NK-92 (cell line): ENCODE measurements around the gene PNLIPRP2.

ENCODE experiments used
- DNase-seq: peaks from one replicate; lab custom pipeline; 2025; ENCODE audit not compliant: unreplicated experiment; lab: John Stamatoyannopoulos, UW

PNLIPRP2 gene

DNA sequence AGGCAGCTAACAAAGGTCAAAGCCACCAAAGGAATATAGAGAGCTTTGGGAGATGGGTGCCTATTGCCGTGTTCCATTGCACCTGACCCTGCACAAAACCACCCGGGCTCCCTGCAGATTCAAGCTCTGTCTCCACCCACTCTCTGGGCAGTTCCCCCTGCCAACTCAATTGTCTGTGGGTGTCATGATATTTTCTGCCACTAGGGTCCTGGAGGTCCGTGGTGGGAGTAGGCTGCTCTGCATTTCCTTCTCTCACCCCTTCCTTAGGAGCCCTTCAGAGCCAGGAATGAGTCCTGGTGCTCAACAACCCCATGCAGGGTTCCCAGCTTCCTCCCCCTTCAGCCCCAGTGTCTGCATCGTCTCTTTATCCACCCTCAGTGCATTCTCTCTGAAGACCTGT is 34.1 kb downstream of the PNLIPRP2 start:
- DNase-seq, result no peak

DNA sequence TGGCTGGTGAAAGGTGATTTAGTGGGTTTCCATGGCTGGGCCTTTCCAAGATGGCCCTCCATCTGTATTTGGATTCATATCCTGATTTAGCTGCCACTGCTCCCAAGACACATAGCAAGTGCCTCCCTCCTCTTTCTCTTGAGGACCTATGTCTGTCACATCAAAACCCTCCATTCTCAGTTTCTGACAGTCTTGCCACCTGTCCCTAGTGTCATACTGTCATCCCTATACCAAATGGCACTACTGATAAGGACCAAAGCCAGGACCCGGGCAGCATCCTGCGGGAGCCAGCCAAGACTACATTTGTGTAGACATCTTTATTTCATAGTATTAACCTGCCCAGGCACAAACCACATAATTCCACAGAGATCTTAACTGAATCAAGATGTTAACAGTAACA is 34.8 kb downstream of the PNLIPRP2 start:
- DNase-seq, result no peak

DNA sequence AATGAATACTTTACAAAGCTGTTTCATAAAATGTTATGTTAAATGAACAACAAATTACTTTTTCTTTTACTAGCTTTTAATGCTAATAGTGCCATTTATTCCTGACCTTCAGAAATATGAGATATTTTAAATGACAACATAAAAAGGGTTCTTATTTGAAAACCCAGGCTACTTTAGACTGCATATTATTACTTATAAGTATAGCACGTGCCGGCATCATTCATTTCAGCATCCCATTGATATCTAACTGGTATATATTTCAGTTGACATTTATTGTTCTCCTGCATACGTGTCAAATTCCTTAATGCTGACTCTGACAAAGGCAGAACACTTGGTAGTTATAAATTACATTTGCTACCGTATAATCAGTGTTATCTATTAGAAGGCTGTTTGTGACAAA is 35.3 kb downstream of the PNLIPRP2 start:
- no peak for DNase-seq

DNA sequence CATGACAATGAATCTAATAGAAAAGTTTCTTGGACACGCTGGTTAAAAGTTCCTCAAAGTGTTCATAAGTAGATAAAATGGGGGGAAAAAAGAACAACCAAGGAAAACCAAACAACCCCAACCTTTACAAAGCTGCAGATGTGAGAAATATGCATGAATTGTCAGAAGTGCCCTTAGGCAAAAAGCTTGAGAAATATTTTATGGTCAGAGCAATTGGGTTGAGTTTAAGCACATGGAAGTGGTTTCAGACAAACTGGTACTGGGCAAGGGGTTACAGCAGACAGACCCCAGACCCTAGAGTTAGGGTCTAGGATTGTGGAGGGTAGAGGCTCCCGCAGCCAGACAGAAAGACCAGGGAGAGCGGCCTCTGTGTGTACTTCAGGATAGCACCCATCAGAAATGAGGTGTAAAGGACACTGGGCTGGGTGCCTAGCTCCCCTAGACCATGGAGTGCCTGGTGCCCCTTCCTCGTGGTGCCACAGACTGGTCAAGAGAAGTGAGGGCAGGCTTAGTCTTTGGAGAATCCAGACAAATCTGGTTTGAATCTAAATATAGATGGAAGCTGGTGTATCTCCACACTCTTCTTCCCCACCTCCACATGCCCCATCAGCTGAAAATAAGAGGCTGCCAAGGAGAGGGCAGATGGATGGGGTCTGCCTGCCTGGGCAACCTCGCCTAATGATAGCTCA is 37.3 kb downstream of the PNLIPRP2 start:
- no peak for DNase-seq

DNA sequence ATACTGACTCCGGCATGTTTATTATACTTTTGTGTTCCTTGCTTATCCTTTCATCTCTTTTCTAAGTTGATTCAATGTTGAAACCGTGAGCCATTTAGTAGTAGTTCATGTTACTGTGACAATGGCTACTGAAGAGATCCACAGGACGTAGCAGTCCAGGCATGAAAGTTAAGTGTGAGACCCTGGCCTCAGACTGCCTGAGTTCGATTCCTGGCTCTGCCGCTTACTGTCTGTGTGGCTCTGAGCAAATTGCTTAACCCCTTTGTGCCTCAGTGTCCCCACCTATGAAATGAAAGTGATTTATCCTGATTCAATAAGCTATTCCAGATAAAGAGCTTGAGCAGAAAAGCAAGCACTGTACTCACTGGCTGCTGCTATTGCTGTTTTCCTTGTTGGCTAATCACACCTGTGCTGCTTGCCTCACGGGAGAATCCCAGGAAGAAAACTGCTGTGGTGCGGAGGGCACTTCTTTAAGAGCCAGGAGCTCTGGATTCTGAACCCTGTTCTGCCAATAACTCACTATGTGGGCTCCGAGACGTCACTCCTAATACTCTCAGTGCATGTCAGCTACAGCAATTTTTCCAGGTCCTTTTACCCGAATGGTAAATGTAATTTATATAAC is 38.4 kb downstream of the PNLIPRP2 start:
- no peak for DNase-seq

DNA sequence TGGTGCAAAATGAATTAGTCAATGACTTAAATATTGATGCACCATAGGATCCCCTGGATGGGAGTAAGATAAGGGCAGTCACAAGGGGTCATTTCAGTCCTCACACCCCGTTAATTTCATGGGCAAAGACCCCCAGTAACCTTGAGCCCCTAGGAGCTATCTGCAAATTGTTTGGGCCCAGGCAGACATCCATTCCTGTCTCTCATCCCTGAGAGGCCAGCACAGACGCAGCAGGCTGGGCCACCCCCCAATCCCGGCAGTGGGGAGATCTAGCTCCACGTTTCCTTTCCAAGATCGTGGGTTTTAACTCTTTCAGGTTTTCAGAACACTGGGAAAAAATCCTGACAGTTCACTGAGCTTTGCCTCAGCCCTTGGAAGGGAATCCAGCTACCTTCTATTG is 40.1 kb downstream of the PNLIPRP2 start:
- no peak for DNase-seq

DNA sequence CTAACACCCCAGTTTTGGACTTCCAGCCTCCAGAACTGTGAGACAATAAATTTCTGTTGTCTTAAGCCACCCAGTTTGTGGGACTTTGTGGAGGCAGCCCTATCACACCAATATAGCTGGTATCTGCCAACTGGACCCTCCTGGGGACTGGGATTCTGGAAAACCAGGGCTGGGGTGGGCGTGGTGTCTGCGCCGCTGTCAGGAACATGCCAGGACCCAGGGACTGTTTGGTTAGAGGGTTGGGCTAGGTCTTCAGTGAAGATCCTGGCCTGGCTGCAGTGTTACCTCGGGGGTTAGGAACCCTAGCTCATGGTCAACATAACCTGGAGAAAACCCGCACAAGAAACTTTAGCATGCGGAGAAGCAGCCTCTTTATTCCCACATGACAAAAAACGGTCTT is 42.6 kb downstream of the PNLIPRP2 start:
- DNase-seq, result no peak

DNA sequence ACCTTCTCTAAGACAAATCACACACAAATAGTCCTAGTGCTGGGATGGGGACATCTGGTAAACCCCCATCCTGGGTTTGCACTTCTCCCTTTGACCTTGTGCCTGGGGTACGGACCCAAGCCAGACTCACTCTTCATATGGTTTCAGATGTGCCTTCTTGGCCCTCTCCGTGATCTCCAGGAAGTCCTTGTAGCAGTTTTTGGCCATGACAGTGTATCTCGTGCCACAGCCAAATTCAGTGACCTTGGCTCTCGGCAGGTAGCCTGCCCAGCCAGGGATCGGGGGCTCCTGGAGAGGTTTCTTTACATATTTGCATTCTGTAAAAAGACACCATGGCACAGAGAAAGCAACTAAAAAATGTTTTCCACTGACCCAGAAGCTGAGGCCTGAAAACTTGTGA is 43.9 kb downstream of the PNLIPRP2 start:
- DNase-seq, result no peak

DNA sequence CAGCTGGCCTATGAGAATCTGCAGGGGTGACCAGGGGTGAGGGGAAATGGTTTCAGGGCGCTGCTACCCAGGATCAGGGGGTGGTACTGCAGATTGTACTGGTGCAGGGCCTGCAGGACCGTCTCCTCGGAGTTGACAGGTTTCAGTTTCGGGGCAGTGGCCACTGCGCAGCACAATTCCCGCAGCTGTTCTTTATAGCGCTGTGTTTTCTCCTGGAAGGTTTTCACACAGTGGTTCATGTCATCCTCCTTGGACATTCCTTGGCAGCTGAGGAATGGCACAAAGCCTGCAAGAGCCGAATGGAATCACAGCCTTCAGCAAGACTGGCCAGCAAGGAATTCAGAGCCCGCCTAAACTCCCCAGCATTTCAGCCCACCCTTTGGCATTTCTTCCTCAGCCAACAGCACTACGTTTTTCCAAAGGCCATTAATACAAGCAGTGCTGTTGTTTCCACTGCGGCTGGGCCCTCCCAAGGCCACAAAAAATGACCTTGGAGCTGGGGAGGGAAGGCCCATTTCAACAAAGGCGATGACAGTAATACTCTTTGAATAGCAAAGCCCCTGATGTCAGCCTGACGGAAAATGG is 44.9 kb downstream of the PNLIPRP2 start:
- DNase-seq, result no peak

DNA sequence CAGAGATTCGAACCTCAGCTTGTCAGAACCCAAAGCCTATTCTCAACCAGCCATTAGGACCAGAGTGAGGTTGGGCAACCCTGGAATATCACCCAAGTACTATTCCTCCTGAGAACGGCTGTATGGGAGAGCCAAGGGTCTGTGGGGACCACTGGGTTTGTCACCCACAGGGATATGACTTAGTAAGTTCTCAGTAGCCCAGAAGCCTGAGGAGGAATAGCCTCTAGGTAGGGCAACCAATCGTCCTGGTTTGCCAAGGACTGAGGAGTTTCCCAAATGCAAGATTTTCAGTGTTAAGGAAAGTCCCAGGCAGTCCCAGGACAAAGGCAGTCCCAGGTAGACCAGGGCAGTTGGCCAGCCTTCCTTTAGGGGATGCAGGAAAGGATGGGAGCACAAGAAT is 46.7 kb downstream of the PNLIPRP2 start:
- DNase-seq, result no peak

DNA sequence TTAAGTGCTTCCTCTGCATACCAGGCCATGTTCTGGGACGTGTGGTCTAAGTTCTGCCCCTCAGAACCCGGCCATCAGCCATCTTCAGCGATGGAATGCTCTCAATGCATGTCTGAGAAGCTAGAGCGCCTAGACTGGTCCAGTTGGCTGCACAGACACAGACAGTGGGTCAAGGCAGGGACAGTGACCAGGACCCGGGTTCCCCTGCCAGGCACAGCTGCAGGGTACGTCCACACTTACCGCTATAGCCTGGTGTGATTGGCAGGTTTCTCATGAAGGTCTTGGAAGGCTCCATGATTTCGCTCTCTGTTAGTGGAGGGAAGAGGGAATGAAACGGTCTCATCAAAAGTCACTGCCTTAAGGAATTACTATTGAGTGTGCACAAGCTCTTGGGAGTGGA is 47.3 kb downstream of the PNLIPRP2 start:
- DNase-seq, result no peak

DNA sequence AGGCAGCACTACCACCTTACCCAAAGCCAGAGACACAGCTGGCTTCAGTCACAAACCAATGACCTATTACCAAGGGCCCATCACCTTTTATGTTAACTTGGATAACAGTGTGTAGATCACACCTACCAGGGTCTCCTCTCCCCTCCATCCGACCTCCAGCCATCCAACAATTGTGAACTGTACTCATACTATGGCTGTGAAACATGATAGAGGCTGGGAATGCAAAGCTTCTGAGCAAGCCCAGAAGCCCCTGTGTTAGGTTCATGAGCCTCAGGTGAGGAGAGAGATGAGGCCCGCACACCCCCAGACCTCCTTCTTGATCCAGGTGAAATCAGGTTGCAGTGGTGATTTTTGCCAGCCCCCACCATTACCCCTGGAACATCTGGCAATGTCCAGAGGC is 47.7 kb downstream of the PNLIPRP2 start:
- no peak for DNase-seq

DNA sequence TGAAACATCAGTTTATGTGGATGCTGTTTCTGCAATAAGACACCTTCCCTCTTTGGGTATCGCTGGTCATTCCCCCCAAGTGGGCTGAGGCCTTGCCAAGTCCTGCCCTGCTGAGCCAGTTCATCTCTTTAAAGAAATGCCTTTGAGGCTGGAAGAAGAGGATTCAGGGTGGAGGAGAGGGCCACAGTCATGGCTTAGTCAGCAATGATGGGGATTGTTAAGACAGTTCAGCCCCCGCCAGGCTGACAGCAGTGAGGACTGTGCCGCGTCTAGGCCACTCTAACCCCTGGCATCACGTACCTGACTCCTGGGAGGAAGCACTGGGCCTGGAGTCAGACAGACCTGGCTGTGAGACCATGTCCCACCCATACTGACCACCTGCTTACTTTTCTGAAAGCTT is 48.3 kb downstream of the PNLIPRP2 start:
- DNase-seq, result no peak

DNA sequence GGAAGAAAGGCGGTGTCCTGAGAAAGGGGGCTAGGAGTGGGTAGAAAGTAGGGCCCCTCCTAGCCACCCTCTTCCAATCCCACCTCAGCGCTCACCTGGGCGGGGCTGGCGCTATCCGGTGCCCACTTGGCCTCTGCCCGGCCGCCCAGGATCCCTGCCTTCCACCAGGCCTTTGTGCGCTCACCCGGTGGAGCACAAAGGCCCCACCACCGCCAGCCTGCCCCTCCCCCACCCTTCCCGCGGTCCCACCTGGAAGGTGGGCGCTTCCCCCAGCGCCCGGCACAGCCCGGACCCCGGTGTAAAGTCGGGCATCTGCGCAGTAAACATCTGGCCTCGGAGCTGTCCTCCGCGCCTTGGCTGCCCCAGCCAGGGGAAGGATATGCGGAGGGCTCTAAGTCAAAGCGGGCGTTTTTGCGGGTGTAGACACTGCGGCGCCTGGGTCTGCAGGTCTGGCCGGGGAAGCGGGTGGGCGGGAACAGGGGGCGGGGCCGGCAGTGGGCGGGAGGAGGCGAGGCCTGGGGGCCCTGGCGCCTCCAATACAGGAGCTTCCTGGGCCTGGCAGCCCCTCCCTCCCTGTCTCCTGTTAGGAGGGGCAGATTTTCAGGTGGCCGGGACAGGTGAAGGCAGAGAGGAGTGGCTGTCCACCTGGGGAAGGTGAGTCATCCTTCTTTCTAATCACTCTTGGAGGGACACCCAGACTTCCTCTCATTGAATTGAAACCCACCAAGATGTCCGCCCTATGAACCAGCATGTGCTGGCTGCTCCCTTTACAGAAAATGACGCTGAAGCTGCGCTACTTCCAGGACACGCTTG is 49.3 kb downstream of the PNLIPRP2 start:
- no peak for DNase-seq

DNA sequence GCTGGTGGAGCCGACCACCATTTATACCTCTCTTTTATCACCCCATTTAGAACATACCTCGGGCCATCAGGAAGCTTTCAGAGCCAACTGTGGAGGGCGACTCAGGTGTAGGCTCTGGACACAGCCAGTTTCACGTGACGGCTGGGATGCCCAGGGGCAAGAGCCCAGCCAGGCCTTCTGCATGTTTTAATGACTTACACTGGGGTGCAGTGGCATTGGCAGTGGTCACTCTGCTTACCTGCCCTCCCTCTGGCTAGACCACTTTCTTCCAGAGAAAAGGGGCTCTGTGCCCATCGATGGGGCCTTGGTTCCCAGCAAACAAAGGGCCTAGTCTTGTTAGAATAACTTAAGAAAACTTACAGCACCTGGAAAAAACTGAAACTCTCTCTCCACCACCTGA is 50.0 kb downstream of the PNLIPRP2 start:
- no peak for DNase-seq

DNA sequence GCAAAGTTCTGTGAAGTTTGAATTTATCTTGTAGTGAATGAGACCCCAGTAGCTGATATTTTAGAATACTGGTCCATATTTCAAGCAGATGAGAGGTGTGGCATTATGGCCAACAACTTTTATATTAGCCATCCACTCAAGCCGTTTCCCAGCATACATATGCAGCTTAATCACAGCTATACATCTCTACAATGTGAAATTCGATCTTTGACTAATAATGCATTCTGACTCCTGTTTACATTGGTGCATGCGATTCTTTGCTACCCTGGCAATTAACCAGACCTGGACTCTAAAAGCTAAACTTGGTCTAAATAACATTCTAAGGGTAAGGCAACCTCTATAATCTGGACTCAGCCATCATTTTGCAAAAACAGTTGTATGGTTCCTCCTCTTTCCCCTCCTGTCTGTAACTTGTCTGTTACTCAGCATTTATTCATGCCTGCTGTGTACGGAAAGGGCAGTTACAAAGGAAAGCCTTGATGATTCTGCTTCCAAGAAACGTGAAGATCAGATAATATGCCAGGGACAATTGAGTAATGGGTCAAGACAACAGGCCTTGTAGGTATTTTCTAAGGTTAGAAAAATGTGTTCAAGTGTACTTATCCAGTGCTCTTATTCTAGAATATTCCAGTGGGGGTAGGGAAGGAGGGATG is 50.6 kb downstream of the PNLIPRP2 start:
- DNase-seq, result no peak

DNA sequence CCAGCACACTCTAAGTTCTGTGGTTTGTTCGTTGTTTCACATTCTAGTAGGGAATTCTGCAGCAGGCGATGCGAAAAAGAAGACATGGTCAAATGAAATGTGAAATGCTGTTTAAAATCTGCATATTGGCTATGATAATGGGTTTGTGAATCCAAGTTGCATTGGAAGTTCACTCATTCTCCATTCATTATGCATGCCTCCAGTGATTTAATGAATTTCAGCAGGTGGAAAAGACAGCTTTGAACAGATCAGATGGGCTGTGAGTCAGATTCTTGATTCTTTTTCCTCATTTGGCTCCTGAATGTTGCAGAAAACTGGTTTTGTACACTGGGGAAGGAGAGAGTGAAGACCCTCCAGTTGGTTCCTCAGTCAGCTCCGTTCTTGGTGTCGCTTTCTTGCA is 52.1 kb downstream of the PNLIPRP2 start:
- no peak for DNase-seq

DNA sequence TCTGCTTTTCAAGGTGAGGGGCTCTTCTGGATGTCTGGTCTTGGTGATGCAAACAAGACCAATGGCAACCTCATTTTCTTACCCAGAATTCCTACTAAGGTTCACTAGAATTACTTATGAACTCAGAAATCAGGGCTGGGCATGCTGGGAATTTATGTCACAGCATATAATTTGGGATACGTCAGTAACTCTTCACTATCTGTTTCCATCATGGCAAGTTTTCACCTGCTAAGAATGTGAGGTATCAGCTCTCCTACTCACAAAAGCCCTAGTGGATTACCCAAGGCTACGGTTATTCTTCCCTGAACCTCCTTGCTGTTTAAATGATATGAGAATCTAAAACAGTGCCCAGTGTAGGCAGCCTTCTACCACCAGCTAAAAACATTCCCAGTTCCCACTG is 53.1 kb downstream of the PNLIPRP2 start:
- DNase-seq, result no peak

DNA sequence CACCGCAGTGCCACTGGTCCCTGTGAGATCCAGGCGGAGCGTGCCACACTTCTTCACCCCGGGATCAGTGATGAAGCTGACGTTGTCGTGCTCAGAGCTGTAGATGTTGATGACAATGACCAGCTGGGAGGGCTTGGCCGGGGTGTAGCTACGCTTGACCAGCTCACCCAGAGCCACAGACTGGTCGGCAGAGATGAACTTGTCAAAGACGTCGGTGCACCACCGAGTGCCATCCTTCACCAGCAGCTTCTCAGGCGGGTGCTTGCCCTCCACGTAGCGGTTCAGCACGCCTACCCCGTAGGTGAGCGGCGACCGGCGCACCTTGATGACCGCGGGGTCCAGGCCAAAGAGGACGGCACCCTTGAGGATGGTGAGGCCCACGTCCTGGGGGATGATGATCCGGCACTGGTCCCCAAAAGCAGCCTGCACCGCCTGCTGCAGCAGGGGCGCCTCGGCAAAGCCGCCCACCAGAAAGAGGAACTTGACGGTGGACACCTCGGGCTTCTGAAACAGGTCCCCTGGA is 54.2 kb downstream of the PNLIPRP2 start:
- DNase-seq, result no peak

DNA sequence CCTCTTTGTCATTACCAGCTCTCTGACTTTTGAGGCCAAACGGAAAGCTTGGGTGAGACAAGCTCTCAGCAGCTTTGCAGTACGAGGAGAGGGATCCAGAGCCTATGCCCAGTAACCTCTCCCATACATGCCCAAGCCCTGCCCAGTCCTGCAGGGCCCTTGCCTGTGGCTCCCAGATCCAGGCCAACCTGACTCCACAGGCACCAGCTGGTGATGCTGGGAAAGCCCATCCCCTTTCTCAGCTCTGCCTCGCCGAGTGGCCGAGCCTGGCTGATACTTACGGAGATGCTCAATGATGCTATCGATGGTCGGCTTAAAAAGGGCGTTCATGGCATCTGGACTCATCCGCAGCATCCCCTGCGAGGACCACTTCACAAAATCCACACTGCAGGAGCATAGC is 55.4 kb downstream of the PNLIPRP2 start:
- DNase-seq, result no peak

DNA sequence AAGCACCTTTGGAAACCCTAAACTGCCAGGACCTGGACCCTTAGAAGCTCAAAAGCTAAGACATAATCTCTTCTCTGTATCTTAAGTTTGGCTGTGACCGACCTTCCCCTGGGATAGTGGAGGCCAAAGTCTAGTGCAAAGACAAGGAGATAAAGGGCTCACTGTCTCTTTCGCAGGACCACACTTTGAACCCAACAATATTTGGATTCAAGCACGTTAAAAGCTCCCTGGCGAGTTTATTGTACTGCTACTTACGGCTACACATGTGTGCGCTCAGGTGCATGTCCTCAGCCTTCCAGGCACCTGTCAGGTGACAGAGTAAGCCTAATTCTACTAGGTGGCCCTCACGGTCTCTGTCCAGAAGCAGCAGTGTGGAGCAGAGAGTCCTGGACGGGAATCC is 55.9 kb downstream of the PNLIPRP2 start:
- DNase-seq, result no peak
